GM15510 (cell line): ENCODE measurements around the gene MESP1.

Source experiments
- POLR2A ChIP-seq: IDR thresholded peaks from 3 replicates; pipeline ENCODE4 v1.6.1; 2011; ENCODE audit warnings: borderline replicate concordance; ENCODE audit not compliant: insufficient read length; ENCODE audit errors: extremely low read depth

MESP1 gene

DNA sequence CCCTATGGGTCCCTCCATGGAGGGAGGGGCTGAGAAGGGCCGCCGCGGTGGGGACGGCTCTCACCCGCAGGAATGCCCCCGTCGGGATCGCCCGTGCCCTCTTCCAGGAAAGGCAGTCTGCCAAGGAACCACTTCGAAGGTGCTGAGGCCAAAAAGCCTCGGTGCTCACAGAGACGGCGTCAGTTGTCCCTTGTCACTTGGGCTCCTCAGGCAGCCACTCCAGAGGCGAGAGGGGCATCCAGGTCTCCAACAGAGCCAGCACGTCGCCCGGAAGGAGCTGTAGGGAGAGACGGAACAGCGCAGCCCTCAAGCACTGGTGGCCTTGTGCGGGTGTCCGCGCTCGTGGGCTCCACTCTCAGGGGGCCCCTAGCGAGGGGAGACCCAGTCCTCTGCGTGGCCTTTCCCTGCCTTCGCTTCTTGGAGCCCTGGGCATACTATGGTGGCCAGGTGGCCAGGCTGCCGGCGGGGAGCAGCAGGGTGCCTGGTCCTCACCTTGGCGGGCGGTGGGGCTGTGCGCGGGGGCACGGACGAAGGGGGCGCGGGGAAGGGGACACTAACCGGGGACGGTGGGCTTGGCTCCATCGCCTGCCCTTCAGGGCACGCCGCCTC is 994 bp downstream of the MESP1 start:
- TF ChIP-seq POLR2A, result no peak

DNA sequence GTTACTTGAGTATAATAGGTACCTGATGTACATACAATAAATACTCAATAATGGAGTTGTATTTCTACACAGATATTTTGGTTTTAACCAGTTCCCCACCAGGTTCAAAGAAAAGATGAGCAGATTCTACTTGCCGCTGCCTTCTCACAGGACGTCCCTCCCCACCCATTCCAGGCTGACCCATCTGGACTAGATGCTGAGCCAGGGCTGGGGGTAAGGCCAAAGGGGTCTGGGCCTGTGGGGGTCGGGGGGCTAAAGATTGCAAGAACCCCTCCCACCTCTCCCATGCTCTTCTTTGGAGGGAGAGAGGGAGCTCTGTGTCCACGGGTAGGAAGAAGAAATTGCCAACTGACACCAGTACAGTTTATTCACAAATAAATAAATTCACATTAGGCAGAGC is 1.5 kb downstream of the MESP1 start:
- TF ChIP-seq POLR2A, result no peak

DNA sequence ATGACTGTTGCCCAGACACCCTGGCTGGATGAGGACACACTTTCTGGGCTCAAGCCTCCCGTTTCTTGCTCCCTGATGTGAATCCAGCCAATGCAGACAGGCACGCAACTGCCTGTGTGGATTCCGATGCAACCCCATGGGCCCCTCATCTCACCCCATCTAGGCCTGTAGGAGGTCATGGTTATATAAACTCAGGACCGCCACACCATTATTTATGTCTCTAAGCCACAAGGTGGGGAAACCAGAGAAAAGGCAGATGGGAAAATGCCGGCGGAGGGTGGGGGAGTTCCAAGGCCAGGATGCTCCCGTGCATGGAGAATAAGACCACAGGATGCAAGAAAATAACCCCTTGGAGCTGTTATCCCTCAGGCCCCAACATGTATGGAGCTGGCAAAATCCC is 2.0 kb downstream of the MESP1 start:
- no peak for TF ChIP-seq POLR2A

DNA sequence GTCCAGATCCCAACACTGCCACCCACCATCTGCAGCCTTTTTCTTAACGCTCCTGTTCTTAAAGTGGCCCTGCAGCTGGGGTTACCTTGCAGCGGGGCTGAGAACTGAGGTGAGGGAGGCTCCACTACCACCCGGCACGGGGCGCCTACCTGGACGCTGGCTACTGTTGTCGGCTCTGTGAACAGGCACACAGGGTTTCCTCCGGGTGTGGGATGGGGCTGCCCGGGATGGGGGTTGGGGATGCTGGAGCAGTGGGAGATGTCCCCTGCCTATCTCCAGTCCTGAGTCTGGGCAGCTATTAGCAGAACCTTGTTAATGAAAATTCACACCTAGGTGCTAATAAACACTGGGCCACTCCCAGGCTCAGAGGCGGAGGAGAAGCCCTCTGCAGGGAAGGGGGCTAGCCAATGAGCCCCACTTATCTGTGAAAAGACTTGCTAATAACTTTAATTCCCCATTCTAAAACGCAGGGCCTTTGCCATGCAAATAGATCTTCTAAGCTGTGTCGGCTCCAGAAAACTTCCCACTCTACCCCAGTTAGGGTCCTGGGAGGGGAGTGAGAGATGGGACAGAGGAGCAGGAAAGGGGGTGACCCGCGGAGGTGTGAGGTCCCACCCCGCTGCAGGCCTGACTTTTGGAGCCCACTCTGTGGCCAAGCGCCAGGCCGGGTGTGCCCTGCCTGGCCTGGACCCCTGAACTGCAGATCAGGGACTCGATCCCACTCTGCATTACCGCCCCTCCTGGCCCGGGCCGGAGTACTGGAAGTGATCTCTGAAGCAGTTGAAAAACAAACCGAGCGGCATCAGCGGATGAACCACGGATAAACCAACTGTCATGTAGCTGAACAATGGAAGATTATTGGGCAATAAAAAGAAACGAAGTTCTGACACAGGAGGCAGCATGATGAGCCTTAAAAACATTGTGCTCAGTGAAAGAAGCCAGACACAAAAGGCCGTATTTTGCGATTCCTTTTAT is 3.1 kb downstream of the MESP1 start:
- no peak for TF ChIP-seq POLR2A

DNA sequence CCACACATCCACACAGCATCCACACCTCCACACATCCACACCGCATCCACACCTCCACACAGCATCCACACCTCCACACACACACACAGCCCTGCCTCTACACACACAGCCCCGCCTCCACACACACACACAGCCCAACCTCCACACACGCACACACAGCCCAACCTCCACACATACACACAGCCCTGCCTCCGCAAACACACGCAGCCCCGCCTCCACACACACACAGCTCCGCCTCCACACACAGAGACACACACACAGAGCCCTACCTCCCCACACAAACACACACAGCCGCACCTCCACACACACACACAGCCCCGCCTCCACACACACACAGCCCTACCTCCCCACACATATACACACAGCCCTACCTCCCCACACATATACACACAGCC is 4.7 kb downstream of the MESP1 start:
- no peak for TF ChIP-seq POLR2A

DNA sequence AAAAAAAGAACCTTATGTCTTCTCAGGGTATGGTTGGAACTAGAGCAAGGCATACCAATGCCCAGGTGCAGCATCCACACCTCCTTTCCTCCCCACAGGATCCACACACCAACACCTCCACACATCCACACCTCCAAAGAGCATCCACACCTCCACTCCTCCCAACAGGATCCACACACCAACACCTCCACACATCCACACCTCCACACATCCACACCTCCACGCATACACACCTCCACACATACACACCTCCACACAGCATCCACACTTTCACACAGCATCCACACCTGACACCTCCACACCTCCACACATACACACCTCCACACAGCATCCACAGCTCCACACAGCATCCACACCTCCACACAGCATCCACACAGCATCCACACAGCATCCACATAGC is 5.3 kb downstream of the MESP1 start:
- no peak for TF ChIP-seq POLR2A

DNA sequence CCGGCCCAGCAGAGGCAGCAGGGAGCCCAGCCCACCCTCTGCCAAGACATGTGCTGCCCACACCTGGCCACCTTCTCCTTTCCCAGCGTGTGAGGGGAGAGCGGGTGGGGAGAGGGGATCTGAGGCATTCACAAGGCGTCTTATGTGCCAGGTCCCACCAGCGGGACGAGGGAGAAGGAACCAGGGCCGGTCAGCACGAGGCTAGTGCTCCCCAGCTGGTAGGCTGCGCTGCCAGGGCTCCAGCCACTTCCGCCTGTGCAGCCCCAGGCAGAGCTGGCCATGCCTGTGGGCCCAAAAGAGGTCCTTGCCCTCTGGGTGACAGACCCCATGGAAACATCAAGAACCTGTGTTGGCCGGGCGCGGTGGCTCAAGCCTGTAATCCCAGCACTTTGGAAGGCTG is 5.9 kb downstream of the MESP1 start:
- no peak for TF ChIP-seq POLR2A

DNA sequence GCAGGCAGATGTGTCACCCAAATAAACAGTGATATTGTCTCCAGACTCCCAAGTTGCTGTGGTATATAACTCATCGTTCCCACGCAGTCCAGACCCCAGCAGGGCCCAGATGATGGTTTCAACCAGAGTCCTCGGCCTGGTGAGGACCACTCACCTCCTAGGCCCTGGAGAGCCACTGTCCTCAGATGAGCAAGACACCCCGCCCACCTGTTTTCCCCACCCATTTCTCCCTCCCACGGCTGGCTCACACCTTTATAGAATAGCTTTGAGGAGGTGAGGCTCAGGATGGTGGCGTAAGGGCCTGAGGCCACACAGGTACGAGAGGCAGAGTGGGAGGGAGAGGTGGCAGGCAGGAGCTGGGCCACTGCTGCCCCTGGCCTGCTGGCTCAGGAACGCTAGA is 7.5 kb downstream of the MESP1 start:
- TF ChIP-seq POLR2A, result no peak

DNA sequence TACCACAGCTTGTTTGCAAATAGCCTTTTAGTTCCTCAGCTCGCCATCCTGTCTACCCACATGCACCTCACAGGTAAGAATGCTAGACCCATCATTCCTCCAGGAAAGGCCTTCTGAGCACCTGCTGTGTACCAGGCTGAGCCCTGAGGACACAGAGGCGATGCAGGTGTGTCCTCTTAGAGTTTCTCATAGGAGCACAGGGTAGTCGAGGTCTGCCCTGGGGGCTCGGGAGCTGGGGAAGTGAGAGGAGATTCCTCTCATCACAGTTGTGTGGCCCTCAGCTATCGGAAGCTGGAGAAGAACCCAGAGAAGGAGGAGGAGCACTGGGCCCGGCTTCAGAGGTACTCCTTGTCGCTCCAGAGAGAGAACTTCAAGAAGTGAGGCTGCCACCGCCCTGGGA is 8.0 kb downstream of the MESP1 start:
- no peak for TF ChIP-seq POLR2A

DNA sequence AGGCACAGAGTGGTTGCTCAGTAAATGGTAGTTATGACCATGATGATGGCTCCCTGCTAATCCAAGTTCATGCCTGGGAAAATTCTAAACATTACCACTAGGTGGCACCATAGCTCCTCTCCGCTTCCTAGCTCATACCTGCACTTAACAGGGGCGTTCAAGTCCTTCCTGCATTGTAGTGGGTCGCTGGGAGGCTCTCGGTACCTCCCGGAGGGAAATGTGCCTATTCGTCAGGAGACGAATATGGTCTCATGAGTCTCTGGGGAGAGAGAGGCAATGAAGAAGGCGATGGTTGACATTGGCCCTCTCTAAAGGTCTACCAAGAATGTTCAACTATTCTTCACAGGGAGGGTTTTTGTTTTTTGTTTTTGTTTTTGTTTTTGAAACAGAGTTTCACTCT is 10.9 kb downstream of the MESP1 start:
- no peak for TF ChIP-seq POLR2A

DNA sequence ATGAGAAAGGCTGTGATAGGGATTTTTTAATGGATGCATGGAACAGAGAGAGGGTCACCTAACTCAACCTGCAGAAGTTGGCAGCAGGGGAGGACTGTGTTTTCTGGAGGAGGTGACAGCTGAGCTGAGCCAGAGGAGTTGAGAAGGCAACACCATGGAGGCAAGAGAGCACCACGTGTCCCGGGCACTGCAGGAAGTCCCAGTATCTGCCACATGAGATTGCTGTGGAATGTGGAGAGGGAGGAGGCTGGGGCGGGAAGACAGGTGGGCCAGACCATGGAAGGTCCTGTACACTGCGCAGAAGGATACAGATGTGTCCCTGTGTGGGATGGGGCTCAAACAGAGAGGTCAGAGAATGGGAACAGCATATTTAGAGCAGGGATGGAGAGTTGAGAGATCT is 15.3 kb downstream of the MESP1 start:
- no peak for TF ChIP-seq POLR2A

DNA sequence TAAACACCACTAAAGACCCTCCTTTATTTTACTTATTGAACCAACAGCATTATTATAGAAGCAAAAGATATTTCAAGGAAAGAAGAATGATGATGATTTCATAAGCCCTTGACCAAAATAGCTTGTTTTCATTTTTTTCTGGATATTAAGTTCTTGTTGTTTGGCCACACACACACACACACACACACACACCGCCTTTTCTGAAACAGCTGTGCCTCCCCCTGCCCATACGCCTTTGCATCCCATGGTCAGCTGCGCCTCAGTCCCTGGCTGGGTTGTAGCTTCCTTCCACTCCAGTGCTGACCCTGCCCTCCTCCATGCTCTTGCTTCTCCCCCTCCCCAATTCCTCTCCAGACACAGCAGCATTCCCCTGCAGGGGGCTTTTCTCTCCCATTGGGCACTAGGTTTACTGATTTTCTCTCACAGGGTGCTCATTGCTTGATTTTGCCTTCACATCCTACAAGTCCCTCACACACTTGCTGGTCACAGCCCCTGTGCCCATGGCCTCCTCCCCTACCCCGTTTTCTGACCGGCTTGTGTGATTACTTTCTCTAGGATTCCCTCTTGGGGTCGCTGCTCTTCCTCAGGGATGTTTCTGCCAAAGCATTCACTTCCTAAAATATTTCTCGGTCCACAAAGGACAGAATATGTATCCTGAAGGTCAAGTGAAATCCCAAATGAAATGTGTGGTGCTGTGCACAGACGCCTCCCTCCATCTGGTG is 18.4 kb downstream of the MESP1 start:
- no peak for TF ChIP-seq POLR2A

DNA sequence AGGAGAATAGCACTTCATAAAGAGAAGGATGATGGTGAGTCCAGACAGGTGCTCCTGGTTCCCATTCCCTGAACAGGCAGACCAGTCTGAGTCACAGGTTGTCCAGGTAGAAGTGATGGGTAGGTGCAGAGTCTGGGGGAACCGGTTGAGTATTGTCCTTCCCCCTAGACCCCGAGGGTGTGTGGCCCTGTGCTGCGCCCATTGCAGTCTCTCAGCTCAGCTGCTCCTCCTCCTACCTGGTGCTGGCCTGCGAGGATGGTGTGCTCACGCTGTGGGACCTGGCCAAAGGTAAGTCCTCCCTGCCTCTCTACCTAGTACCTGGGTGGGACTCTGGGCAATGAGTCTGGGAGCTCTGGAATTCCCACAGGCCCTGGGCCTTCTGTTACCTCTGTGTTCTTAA is 19.8 kb downstream of the MESP1 start:
- no peak for TF ChIP-seq POLR2A

DNA sequence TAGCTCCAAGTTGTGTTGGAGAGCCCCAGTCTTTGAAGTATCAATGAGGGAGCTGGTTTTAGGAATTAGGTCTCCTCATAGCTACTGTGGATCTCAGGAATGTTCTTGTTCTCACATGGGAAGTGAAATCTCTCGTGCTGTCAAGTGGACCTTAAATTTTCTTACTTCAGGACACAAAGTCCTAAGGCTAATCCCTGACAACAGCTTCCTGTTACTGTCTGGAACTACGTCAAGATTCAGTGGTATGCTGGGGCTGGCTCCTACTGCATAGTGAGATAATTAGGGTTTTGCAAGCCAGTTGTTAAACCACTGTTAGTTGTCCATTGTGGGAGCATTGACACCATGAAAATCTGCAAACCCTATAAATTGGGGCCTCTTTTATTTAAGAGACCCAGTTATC is 22.8 kb downstream of the MESP1 start:
- TF ChIP-seq POLR2A, result no peak

DNA sequence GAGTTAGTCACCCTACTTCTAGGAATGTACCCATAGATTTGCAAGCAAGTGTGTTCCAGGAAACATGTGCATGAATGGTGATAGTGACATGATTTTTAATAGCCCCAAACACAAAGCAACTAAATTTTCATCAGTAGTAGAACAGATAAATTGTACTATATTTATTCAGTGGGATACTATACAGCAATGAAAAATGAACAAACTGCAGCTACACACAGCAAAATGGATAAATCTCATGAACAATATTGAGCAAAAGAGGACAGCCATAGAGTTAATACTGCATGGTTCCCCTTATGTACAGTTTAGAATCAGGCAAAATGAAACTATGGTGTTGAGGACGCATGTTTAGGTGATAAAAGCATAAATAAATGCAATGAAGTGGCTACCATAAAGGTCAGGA is 26.0 kb downstream of the MESP1 start:
- no peak for TF ChIP-seq POLR2A
